Upper lobe of left lung (tissue), 6 donors: Measurements from ENCODE around the gene MYBPH. TPM values are rescaled to one million over a fixed set of nuclear protein-coding genes. Genes with fewer than 3 reads are reported as not detected.

ENCODE experiments used
- ATAC-seq, 2 donors: fragments of 200-7000 bp; cut with Tn5 transposase; one replicate each; pipeline ENCODE4 v1.9.1; 2022; ENCODE audit warnings: mild to moderate bottlenecking in 2 of 2, moderate library complexity in 2 of 2; ENCODE audit not compliant: low FRiP score in 2 of 2
- DNase-seq, 2 donors: peaks; one replicate each; pipeline ENCODE4 v3.0.0-alpha.2; 2019 to 2020
- H3K27ac ChIP-seq, 4 donors: fragments of 200-600 bp; sonication (generic); one replicate each; pipeline ENCODE4 v1.5.1; 2016 to 2019
- H3K27me3 ChIP-seq, 4 donors: fragments of 200-600 bp; sonication (generic); one replicate each; pipeline ENCODE4 v1.5.1; 2017 to 2019
- H3K36me3 ChIP-seq, 4 donors: fragments of 200-600 bp; sonication (generic); one replicate each; pipeline ENCODE4 v1.5.1; 2016 to 2019
- H3K4me1 ChIP-seq, 4 donors: fragments of 200-600 bp; sonication (generic); one replicate each; pipeline ENCODE4 v1.5.1; 2018 to 2019
- H3K4me3 ChIP-seq, 4 donors: fragments of 200-600 bp; sonication (generic); one replicate each; pipeline ENCODE4 v1.5.1; 2017 to 2019; ENCODE audit warnings: mild to moderate bottlenecking in 2 of 4, moderate library complexity in 1 of 4
- H3K9me3 ChIP-seq, 4 donors: fragments of 200-600 bp; sonication (generic); one replicate each; pipeline ENCODE4 v1.5.1; 2018 to 2019
- EP300 ChIP-seq, 4 donors: sonication (generic); formaldehyde crosslinking; IDR thresholded peaks; one replicate each; pipeline ENCODE4 v1.5.1; 2017; ENCODE audit warnings: antibody characterized with exemption in 4 of 4, control low read depth in 2 of 4
- POLR2A ChIP-seq, 4 donors: fragments of 450-650 bp; IDR thresholded peaks; one replicate each; pipeline ENCODE4 v1.5.1; 2016 to 2017; ENCODE audit warnings: antibody characterized with exemption in 4 of 4, mild to moderate bottlenecking in 2 of 4
- POLR2AphosphoS5 ChIP-seq, 2 donors: sonication (generic); formaldehyde crosslinking; IDR thresholded peaks; one replicate each; pipeline ENCODE4 v1.5.1; 2017; ENCODE audit warnings: antibody characterized with exemption in 2 of 2
- WGBS, 2 donors: methylation state at CpG; one replicate each; pipeline ENCODE4 v1.1.5; 2017 to 2018; 5-methylcytosine and 5-hydroxymethylcytosine counted together
- total RNA-seq, 6 donors: library from RNA; depleted of rRNA in 4 of 6; stranded (reverse); fragments of >200 nt in 4 of 6; gene quantifications; one replicate each; pipeline versions ENCODE4 v1.1.0 to v1.2.1, GENCODE V29; 2016 to 2021
- TF ChIP-seq, protein P1 (sequence below), 6 experiments: fragments of 450-650 bp in 4 of 6; fragments of 200-600 bp in 2 of 6; sonication (generic) in 2 of 6; IDR thresholded peaks; one replicate each; pipeline ENCODE4 v1.5.1; 2016 to 2019; ENCODE audit warnings: antibody characterized with exemption in 6 of 6
- donor health status: DM: no; HTN: no; CAD: no; lungs with moderate emphysema.
- donor health status: DM: no; HTN: yes; CAD: no; lungs with severe emphysema.

MYBPH gene
- total RNA-seq, 6 donors from 2014 or later = 0.13 to 0.39 (median 0.15) TPM; not detected in 3

GRCh38 chr1:203178821-203179666 lies 3.4 kb upstream of the MYBPH start:
- Histone ChIP-seq H3K27ac (no peak overlapping the region), H3K9me3 (no peaks in the 10 kb centered on the region), H3K4me1 (peaks cover 3 to 24% (median 14%) of the 10 kb centered on the region in 4 donors), H3K36me3 (peaks cover 0 to 5% (median 0%) of the 10 kb centered on the region in 4 donors), H3K4me3 (no peak overlapping the region), H3K27me3 (no peaks in the 10 kb centered on the region)
- 89 to 90% methylated on average over 7 to 14 of the region's 14 CpGs for WGBS, 2 donors
- DNase-seq = no peak
- TF ChIP-seq, protein P1, sequence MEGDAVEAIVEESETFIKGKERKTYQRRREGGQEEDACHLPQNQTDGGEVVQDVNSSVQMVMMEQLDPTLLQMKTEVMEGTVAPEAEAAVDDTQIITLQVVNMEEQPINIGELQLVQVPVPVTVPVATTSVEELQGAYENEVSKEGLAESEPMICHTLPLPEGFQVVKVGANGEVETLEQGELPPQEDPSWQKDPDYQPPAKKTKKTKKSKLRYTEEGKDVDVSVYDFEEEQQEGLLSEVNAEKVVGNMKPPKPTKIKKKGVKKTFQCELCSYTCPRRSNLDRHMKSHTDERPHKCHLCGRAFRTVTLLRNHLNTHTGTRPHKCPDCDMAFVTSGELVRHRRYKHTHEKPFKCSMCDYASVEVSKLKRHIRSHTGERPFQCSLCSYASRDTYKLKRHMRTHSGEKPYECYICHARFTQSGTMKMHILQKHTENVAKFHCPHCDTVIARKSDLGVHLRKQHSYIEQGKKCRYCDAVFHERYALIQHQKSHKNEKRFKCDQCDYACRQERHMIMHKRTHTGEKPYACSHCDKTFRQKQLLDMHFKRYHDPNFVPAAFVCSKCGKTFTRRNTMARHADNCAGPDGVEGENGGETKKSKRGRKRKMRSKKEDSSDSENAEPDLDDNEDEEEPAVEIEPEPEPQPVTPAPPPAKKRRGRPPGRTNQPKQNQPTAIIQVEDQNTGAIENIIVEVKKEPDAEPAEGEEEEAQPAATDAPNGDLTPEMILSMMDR (IDR thresholded peaks at IDR 0.05) = no peak
- TF ChIP-seq EP300 (IDR thresholded peaks at IDR 0.05) (no peak), POLR2A (IDR thresholded peaks at IDR 0.05) (no peak), POLR2AphosphoS5 (IDR thresholded peaks at IDR 0.05) (no peak)
- ATAC-seq = no peak

- no peaks in the 10 kb centered on the region for H3K9me3 ChIP-seq
- TF ChIP-seq POLR2AphosphoS5 (IDR thresholded peaks at IDR 0.05) = no peak
- TF ChIP-seq, protein P1 (IDR thresholded peaks at IDR 0.05) = no peak
- no peak for TF ChIP-seq EP300 (IDR thresholded peaks at IDR 0.05)
- no peak for TF ChIP-seq POLR2A (IDR thresholded peaks at IDR 0.05)
- ATAC-seq (no peak), DNase-seq (no peak)
- H3K4me1 ChIP-seq = peaks cover 3 to 24% (median 14%) of the 10 kb centered on the region in 4 donors
- no peak overlapping the region for H3K27ac ChIP-seq
- H3K27me3 ChIP-seq = no peaks in the 10 kb centered on the region
- peaks cover 0 to 5% (median 0%) of the 10 kb centered on the region in 4 donors for H3K36me3 ChIP-seq
- WGBS, 2 donors = 72 to 79% methylated on average over 2 to 5 of the region's 5 CpGs
- H3K4me3 ChIP-seq = no peak overlapping the region
Observed at GRCh38 chr1:203178083-203178482, 2.5 kb upstream of the MYBPH start.

GRCh38 chr1:203177470-203178039 lies 1.9 kb upstream of the MYBPH start:
- H3K4me3 ChIP-seq = no peak overlapping the region
- no peak overlapping the region for H3K27ac ChIP-seq
- H3K4me1 ChIP-seq = peaks cover 3 to 22% (median 15%) of the 10 kb centered on the region in 4 donors
- WGBS, 2 donors = 56 to 62% methylated on average over 7 to 9 of the region's 9 CpGs
- no peaks in the 10 kb centered on the region for H3K9me3 ChIP-seq
- TF ChIP-seq, protein P1 (IDR thresholded peaks at IDR 0.05) = no peak
- TF ChIP-seq POLR2A (IDR thresholded peaks at IDR 0.05) = no peak
- TF ChIP-seq EP300 (IDR thresholded peaks at IDR 0.05) = no peak
- TF ChIP-seq POLR2AphosphoS5 (IDR thresholded peaks at IDR 0.05) = no peak
- no peaks in the 10 kb centered on the region for H3K27me3 ChIP-seq
- ATAC-seq (no peak), DNase-seq (no peak)
- H3K36me3 ChIP-seq = peaks cover 0 to 5% (median 0%) of the 10 kb centered on the region in 4 donors

GRCh38 chr1:203177036-203177405 lies 1.4 kb upstream of the MYBPH start:
- 82 to 89% methylated on average over 6 of the region's 6 CpGs for WGBS, 2 donors

More at GRCh38 chr1:203177036-203177405, 1.4 kb upstream of the MYBPH start:
- no peaks in the 10 kb centered on the region for H3K9me3 ChIP-seq
- peaks cover 0 to 5% (median 0%) of the 10 kb centered on the region in 4 donors for H3K36me3 ChIP-seq
- H3K4me1 ChIP-seq = peaks cover 3 to 19% (median 16%) of the 10 kb centered on the region in 4 donors
- DNase-seq (no peak), ATAC-seq (no peak)
- no peaks in the 10 kb centered on the region for H3K27me3 ChIP-seq
- H3K4me3 ChIP-seq = no peak overlapping the region
- no peak overlapping the region for H3K27ac ChIP-seq
- TF ChIP-seq POLR2AphosphoS5 (IDR thresholded peaks at IDR 0.05) = no peak
- TF ChIP-seq POLR2A (IDR thresholded peaks at IDR 0.05) = no peak
- TF ChIP-seq EP300 (IDR thresholded peaks at IDR 0.05) = no peak
- TF ChIP-seq, protein P1 (IDR thresholded peaks at IDR 0.05) = no peak
